ENCODE data around the gene ARMC2. TPM values are rescaled to one million over a fixed set of nuclear protein-coding genes. Genes with fewer than 3 reads are reported as not detected.
A peak's percentile ranks its signal among the peaks of the same experiment; 100 is the strongest.

ARMC2 gene
- total RNA-seq, 1 donor, result 0.86 TPM

DNA sequence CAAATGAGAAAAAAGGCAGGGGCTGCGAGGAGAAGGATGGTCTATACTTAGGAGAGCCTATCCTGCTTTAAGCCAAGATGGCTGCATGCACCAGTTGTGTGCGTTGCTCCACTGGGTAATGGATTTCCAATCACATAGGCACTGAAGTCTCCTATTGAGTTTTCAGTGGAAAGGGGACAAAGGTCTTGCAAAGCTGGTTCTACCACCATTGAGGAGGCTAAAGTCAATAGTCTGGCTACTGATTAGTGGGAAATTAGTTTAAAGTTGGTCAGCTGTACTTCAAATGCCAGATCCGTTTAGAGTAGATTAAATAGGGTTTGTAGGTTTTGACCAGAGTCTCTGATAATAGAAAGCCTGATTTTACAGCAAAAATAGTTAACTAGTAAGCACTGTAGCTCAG, 141.5 kb downstream of the ARMC2 start:
- TF ChIP-seq, protein P1, sequence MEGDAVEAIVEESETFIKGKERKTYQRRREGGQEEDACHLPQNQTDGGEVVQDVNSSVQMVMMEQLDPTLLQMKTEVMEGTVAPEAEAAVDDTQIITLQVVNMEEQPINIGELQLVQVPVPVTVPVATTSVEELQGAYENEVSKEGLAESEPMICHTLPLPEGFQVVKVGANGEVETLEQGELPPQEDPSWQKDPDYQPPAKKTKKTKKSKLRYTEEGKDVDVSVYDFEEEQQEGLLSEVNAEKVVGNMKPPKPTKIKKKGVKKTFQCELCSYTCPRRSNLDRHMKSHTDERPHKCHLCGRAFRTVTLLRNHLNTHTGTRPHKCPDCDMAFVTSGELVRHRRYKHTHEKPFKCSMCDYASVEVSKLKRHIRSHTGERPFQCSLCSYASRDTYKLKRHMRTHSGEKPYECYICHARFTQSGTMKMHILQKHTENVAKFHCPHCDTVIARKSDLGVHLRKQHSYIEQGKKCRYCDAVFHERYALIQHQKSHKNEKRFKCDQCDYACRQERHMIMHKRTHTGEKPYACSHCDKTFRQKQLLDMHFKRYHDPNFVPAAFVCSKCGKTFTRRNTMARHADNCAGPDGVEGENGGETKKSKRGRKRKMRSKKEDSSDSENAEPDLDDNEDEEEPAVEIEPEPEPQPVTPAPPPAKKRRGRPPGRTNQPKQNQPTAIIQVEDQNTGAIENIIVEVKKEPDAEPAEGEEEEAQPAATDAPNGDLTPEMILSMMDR (IDR thresholded peaks at IDR 0.05; ENCODE audit: insufficient read depth, low read depth, low read length), result no peak
- no peak overlapping the region for H3K4me3 ChIP-seq (ENCODE audit: low read depth, low read length)
- DNase-seq (ENCODE audit: low read depth), result no peak

DNA sequence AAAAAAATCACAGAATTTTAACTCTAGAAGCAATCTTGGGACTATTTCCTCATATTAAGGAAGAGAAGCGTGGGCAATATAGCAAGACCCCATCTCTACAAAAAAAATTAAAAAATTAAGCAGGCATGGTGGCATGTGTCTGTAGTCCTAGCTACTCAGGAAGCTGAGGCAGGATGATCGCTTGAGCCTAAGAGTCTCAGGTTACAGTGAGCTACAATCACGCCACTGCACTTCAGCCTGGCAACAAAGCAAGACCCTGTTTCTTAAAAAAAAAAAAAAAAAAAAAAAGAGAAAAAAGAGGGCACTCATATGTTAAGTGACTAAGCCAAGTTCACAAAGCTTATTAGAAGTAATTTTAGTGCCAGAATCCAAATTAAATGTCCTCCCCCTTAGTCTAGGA, 145.7 kb downstream of the ARMC2 start:
- TF ChIP-seq, protein P1 (IDR thresholded peaks at IDR 0.05; ENCODE audit: insufficient read depth, low read depth, low read length), result no peak
- no peak for DNase-seq (ENCODE audit: low read depth)
- no peak overlapping the region for H3K4me3 ChIP-seq (ENCODE audit: low read depth, low read length)

DNA sequence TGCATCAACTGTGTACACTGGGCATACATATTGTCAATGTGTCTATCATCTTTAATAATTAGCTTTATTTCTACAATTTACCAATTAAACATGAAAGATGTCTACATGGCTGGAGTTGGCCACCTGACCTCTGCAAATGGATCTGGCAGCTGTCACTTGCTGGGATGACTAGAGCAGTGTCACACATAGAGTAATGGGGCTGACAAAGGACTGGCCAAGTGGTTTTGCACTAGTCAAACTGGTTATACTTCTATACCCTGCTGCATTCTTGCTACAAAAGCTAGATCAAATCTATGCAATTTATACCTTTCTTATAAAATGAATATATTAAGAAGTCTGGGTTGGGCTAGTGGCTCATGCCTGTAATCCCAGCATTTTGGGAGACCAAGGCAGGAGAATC, 147.1 kb downstream of the ARMC2 start:
- no peak overlapping the region for H3K4me3 ChIP-seq (ENCODE audit: low read depth, low read length)
- TF ChIP-seq, protein P1 (IDR thresholded peaks at IDR 0.05; ENCODE audit: insufficient read depth, low read depth, low read length), result no peak
- no peak for DNase-seq (ENCODE audit: low read depth)

DNA sequence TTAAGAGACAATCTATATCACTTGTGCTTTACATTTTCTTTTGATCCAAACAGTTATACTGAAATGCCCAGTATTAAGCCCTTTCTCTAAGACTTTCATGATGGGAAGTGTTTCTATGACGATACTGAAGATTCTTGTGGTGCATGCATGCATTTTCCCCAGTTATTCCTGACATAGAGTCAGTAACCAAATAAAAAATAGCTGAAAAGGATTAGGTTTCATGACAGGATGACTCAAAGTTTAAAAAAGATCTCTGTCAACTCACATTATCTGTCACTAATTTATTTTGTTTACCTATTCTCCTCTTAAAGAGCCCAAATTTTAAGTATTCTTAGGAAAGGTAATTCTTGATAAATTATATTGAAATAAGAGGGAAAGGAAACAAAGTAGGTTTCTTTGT, 148.0 kb downstream of the ARMC2 start:
- no peak for DNase-seq (ENCODE audit: low read depth)

DNA sequence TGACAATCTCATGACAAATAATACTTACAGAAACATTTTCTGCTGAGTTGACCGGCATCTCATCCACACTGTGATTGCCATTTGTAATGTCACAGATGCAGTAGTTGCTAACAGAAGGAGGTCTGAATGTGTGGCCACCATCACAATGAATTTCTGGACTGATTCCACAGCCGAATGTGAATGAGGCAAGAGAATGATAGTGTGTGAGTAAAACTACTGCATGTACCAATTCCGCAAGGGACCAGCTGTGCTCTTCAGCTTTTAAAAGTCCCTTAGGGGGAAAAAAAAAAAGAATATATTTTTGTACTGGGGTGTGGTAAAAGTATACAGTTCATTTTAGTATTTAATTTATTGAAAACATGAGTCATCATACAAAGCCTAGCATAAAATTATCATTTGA, 150.3 kb downstream of the ARMC2 start:
- no peak for DNase-seq (ENCODE audit: low read depth)
- no peak overlapping the region for H3K4me3 ChIP-seq (ENCODE audit: low read depth, low read length)
- TF ChIP-seq, protein P1 (IDR thresholded peaks at IDR 0.05; ENCODE audit: insufficient read depth, low read depth, low read length), result no peak

More for the DNA sequence above, 148.0 kb downstream of the ARMC2 start:
- no peak overlapping the region for H3K4me3 ChIP-seq (ENCODE audit: low read depth, low read length)
- TF ChIP-seq, protein P1 (IDR thresholded peaks at IDR 0.05; ENCODE audit: insufficient read depth, low read depth, low read length), result no peak

DNA sequence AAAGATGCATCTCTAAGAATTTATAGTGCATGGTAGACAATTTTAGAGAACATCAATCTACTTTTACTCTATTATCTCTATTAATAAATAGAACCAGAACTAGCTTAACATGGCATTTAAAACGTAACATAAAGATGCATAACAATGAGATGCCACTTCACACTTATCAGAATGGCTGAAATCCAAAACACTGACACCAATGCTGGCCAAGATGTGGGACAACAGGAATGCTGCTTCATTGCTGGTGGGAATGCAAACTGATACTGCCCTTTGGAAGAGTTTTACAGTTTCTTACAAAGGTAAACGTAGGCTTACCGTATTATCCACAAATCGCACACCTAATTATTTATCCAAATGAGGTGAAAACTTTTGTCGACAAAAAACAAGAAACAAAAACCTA, 151.2 kb downstream of the ARMC2 start:
- TF ChIP-seq, protein P1 (IDR thresholded peaks at IDR 0.05; ENCODE audit: insufficient read depth, low read depth, low read length), result no peak
- DNase-seq (ENCODE audit: low read depth), result no peak
- H3K4me3 ChIP-seq (ENCODE audit: low read depth, low read length), result no peak overlapping the region

DNA sequence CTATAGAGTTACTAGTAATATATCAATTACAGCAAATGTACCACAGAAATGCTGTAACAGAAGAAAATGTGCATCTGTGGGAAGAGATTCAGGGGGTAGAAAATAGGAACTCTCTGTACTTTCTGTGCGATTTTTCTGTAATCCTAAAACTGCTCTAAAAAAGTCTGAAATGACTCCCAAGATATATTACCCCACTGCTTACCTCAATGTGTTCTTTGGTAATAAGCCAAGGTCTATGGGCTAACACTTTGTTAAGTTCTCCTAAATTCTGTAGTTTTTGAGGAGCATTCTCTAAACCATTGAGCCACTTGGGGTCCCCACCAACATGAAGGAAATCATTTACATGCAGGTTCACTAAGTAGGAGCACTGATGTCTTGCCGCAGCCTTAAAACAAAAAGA, 152.1 kb downstream of the ARMC2 start:
- TF ChIP-seq, protein P1 (IDR thresholded peaks at IDR 0.05; ENCODE audit: insufficient read depth, low read depth, low read length), result no peak
- no peak overlapping the region for H3K4me3 ChIP-seq (ENCODE audit: low read depth, low read length)
- peak; percentile 8 for DNase-seq (ENCODE audit: low read depth)
